CD4-positive, alpha-beta T cell treated with Interleukin-6 for 4 hours (primary cell): ENCODE measurements around the gene GAL3ST1.
"Not testable (repeated sequence)": the region's sequence is repeated elsewhere in the genome, so short reads cannot be mapped to it uniquely, and the experiment has no call there.

Source experiments
- DNase-seq: peaks from one replicate; pipeline ENCODE4 v3.0.0-alpha.2; 2020; ENCODE audit warnings: mixed read lengths

GAL3ST1 gene

DNA sequence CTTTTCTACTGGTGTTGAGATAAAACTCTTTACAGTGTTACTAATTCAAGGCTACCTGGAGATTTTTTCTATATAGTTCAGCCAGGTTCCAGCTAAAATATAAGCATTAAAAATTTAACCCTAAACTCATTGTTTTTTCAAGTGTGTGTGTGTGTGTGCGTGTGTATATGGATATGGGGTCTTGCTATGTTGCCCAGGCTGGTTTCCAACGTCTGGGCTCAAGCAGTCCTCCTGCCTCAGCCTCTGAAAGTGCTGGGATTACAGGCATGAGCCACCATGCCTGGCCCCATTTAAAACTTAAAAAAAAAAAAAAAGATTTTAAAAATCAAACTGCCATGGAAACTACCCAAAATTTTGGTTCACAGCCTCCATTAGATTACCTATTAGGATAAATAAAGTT, 21.7 kb upstream of the GAL3ST1 start:
- no peak for DNase-seq

GRCh38 chr22:30592360-30592713, 17.9 kb upstream of the GAL3ST1 start:
- DNase-seq = not testable (repeated sequence)

DNA sequence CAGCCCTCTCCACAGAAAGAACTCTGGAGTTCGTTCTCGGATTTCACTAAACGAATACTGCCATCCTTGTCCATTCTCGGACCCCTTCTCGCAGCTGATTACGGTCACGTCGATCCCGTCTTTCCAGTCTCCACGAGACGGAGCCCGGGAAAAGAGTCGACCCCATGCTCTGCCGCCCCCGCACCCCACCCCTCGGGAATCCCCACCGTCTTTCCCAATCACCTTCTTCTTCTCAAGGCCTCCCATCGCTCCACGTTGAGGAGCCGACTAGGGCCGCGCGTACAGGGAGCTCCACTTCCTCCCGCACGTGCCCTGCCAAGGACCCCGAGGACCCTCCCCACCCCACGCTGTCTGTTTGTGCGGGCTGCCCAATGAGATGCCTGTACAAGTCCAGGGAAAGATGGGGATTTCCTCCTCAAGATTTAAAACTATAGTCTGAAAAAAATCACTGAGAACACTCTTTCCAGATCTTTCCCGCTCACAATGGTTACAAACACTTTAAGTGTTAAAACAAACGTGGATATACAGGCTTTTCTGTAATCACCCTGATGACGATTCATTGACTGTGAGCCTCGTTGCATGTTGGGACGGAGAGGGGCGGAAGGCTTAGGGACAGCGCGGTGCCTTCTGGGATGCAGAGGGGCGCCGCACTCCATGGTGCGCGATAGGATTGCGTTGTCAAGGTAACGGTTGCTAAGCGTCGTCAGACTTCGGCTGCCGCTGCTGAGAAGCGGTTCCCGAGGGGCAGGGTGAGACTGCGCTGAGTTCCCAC, 17.3 kb upstream of the GAL3ST1 start, which contains the start of gene PES1:
Gene PES1, minus strand, starts transcription at position 323 of the 772 bp plus-strand sequence. Its CDS starts 77 bp downstream, at position 246.
- DNase-seq = peak; percentile 95

DNA sequence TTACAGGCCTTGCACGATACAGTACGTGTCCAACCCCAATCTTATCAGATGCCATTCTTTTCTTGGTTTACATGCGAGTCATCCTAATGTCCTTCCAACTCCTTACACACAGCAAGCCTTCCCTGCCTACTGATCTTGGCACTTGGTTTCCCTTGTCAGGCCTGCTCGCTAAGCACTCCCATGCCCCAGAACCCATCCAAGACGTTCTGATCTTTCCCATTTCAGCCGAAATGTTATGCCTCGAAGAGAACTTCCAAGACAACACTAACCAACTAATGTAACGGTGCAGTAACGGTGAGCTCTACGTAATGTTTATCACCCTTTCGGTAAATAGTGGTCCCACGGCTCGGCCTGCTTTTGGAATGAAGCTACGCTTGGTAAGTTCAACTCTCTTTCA, 16.7 kb upstream of the GAL3ST1 start:
- DNase-seq = no peak

DNA sequence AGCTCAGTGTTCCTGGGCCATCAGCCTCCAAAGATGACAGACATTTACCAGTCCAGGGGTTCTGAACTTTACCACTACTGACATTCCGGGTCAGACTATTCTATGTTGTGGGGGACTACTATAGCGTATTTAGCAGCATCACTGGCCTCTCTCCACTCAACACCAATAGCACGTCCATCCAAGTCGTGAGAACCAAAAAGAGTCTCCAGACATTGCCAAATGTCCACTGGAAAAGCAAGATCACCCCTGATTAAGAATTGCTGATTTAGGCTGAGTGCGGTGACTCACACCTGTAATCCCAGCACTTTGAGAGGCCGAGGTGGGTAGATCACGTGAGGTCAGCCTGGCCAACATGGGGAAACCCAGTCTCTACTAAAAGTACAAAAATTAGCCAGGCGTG, 11.9 kb upstream of the GAL3ST1 start:
- DNase-seq = no peak

DNA sequence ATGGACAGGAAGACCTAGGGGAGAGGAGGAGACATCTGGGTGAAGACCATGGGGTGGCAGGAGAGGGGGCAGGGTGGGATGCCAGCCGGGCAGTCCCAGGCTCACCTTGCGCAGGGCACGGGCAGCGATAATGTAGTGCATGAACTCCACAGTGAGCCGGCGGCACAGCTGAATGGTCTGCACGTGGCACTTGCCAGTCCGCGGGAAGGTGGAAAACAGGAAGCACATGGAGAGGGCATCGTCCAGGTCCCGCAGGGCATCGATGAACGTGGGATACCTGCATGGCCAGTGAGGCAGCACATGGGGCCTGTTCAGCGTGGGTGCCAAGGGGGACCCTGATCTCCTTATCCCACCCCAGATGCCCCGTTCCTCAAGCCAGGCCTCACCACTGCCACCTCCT, 10.0 kb upstream of the GAL3ST1 start:
- DNase-seq = no peak

DNA sequence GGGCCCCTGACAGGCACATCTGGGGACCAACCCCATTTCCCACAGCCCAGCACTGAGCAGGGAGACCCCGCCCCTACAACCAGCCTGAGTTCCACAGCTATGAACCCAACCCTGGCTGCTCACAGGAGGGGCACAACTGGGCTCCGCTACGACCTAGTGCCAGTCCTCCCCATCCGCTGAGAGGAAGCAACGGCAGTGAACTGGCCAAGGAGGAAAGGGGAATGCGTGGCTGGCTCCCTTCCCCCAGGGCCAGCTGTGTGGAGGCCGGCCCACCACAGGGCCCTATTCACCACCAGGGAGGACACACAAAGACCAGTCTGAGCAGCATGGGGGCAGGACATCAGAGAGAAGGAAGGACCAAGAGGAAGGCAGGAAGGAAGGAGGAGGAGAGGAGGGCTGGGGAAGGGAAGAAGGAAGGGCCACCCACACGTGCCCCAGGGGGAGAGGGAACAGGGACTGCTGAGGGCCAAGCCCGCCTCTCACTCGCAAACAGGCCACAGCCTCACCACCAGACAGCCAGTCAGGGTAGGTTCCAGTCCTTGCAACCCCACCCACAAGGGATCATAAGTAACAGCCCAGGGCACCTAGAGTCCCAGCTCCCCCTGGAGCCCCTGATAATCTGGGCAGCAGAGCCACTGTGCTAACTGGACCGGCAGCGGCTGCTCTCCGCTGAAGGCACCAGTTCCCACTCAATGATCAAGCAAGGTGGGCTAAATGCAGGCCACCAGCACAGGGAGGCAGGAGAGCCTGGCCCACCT, 8.5 kb upstream of the GAL3ST1 start:
- no peak for DNase-seq

GRCh38 chr22:30582051-30582450, 7.6 kb upstream of the GAL3ST1 start:
- DNase-seq = no peak

DNA sequence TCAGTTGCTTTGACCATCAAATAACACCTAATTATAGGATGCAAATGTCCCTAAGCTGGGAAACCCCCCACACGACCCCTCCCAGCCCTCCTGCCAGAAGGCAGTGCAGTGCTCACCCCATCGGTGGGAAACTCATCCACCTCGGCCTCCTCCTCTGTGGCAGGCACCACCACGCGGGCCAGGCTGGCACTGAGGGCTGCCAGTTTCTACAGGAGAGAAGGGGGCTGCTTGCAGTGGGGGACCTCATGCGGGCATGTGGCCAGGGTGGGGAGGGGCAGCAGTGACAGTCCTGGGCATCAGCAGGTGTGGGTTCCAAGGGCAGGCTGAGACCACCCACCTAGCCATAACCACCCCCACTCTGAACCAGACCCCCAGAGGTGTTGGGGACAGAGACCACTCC, 6.4 kb upstream of the GAL3ST1 start:
- no peak for DNase-seq

DNA sequence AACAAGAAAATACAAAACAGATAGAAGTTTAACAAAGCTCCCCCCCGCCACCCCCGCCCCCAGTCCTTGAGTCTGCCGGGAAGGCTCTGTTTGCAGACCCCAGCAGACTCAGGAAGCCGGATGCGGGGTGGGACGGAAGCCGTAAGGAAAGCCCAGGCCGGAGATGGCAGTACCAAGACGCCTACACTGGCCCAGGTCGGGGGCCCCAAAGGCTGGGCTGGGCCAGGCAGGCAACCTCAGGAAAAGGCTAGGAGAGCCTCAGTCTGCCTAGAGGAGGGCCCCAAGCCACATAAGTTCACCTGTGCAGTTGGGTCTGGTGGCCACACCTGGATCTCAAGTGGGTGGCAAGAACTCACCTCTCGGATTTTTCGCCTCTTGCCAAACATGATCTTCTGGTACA, 4.0 kb upstream of the GAL3ST1 start:
- DNase-seq = no peak

GRCh38 chr22:30575859-30576258, 1.4 kb upstream of the GAL3ST1 start:
- DNase-seq = no peak

DNA sequence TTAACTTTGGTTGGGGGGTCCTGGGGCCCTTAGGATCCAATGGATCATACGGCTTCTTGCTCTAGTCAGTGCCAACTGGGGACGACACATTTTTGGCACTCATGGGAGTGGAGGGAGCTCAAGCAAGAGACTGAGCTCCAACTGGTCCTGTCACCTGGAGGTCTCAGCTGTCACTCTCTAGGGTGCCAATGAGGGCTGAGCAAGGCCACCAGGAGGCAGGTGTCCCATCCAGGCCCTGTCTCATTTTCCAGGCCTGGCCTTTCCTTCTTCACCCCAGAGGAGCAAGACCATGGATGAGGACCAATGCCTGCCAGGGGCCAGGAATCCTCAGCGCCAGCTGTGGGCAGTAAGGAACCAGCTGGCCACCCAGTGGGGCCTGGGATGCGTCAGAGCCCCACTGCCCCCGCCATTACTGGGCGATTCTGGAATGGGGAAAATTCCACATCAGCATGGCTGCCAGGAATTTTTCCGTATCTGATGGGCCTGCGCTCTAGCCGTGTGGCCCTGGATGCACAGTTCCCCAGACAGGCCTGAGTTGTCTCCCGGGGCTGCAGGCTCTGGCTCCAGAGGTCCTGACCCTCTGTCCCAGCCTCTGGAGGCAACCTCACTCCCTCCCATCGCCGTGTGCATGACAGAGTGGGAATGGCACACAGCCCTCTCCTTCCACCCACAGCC, 669 bp upstream of the GAL3ST1 start:
- no peak for DNase-seq

DNA sequence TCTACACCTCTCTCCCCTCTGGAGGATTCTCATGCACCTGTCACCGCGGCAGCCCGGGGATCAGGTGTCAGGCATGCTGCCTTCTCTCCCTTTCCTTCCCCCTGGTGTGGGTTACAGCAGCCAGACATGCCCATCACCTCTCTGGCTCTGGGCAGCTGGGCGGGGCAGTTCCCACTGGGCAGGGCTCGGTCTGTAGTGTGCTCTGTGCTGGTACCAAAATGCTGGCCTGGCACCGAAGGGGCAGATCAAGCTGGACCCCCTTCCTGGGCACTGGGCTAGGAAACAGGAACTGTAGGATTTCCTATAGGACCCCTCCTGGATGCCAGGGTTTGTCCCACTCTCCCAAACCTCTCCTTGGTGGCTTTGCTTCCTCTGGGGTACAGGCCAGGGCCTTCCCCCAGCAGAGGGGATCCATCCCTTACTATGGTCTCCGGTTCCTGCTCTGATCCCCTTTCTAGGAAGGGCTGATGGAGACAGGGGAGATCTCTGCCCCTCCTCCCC, 821 bp downstream of the GAL3ST1 start:
- DNase-seq = no peak

GRCh38 chr22:30572840-30573593, 1.4 kb downstream of the GAL3ST1 start:
- no peak for DNase-seq

GRCh38 chr22:30572210-30572609, 2.3 kb downstream of the GAL3ST1 start:
- no peak for DNase-seq

- no peak for DNase-seq
Observed at GRCh38 chr22:30569674-30570202, 4.7 kb downstream of the GAL3ST1 start.

DNA sequence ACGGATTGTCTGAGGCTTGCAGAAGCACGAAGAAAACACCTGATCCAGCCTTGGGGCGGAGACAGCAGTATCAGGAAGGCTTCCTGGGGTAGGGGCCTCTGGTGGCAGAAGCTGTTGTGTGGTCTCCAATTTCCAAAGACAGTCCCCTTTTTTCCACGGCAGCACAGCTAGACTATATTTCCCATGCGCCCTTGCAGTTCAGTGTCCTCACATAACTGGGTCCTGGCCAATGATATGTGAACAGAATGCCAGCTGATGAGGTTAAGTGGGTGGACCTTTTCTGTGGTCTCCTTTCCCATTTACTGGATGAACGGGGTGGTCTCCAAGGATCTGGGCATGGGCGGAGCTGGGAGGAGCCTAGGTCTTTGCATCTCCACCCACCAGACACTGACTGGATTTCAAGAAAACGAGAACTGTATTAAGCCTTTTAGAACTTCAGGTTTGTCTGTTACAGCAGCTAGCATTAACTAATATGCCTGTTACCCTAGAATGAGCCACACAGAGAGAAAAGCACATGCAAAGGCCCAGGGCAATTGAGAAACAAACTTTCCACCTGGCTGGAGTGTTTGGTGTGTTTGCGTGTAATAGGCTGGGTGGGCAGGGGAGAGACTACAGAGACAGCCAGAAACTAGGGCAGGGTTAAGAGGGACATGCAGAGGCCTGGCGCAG, 6.2 kb downstream of the GAL3ST1 start:
- no peak for DNase-seq

GRCh38 chr22:30567277-30567676, 7.2 kb downstream of the GAL3ST1 start:
- DNase-seq = not testable (repeated sequence)

DNA sequence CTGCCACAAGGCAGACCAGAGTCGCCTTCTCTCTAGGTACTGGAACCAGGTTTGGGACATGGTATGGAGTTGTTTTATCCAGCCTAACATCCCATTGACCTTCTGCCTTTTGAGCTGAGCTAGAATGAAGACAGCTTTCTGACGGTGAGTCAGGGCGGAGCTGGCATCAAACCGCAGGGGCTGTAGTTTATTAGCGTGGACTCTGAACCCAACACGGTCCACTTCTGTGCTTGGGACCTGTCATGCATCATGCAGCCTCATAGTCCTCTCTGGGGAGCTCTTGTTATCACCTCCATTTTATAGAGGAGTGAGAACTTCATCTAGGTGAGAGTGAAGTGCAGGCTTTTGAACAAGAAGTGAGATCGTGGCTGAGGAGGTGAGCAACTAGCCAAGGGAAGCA, 8.3 kb downstream of the GAL3ST1 start:
- DNase-seq = no peak

DNA sequence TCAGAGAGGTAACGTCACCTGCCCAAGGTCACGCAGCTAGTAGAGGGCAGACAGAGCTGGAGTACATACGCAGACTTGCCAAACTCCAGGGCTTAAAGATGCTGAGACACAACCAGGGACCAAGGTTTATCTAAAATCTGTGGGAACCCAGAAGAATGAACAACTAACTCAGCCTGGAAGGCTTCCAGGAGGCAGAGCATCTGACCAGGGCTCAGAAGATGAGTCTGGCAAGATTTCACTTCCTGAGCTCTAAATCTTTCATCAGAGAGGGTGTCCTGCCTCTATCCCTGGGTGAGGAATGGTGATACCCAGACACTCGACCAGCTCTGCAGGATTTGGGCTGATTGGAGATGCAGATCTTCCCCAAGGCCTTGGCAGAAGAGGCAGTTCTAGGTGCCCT, 9.1 kb downstream of the GAL3ST1 start:
- no peak for DNase-seq

DNA sequence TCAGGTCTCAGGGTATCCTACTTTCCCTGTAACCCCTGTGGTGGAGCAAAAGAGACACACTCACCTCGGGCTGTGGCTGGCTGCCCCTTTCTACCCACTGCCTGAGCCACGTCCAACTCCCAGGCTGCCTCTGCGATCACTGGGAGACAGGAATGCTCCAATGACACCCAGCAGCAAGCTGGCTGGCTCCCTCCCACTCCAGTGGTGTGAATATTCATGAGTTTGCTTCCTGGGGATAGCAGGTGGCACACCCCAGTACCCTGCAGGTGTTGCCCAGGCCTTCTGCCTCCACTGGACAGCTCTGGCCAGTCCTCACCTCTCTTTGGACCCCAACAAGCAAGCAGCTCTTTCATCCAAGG, 9.7 kb downstream of the GAL3ST1 start:
- no peak for DNase-seq
